EL (cell line): ENCODE data around the gene C13orf42.
A peak's percentile ranks its signal among the peaks of the same experiment; 100 is the strongest.
"Not testable (repeated sequence)": the region's sequence is repeated elsewhere in the genome, so short reads cannot be mapped to it uniquely, and the experiment has no call there.

Experiments used
- DNase-seq: peaks from one replicate; pipeline ENCODE4 v3.0.0-alpha.2; 2016

Gene C13orf42

DNA sequence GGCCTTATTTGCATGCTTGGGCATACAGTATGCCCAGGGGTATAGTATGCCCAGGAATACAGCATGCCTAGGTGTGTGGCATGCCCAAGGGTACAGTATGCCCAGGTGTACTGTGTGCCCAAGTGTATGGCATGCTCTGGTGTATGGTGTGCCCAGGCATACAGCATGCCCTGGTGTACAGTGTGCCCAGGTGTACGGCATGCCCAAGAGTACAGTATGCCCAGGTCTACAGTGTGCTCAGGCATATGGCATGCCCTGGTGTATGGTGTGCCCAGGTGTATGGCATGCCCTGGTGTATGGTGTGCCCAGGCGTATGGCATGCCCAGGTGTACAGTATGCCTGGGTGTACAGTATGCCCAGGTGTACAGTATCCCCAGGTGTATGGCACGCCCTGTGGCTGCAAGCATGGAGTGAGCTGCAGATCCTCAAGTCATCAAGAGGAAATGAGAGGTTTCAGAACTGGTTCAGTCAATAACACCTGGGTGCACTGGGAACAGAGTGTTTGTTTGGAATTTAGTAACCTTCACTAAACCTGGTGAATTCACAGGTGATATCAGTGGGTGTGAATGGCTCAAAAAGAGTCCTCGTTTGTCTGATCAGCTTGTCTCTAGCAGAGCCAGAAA, 7.8 kb upstream of the C13orf42 start:
- DNase-seq = no peak

GRCh38 chr13:51113969-51114368, 2.9 kb upstream of the C13orf42 start:
- DNase-seq = no peak

DNA sequence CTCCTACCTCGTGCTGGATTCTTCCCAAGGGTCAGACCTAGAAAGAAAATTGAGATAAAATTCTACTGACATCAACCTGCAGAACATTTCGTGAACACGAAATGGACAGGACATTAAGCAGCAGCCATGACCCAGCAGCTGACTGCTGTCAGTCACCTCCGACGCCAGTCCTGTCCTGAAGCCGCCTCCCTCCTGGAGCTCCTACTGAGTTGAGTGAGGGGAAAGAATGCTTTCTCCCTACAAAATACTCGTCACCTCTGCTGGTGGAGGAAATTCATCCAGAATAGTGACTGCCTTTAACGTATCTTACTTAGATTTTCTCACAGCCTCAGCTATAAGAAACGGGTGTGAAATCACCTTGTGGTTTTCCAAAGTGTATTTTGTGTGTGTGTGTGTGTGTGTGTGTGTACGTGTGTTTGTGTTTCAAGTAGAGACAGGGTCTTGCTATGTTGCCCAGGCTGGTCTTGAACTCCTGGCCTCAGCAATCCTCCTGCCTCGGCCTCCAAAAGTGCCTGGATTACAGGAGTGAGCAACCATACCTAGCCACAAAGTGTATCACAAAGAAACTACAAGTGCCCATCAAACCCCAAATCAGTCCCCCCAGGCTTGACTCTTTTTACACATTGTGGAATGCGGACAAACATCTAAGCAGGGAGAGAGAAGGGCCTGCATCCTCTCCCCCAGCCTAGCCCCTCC, 2.3 kb upstream of the C13orf42 start:
- no peak for DNase-seq

DNA sequence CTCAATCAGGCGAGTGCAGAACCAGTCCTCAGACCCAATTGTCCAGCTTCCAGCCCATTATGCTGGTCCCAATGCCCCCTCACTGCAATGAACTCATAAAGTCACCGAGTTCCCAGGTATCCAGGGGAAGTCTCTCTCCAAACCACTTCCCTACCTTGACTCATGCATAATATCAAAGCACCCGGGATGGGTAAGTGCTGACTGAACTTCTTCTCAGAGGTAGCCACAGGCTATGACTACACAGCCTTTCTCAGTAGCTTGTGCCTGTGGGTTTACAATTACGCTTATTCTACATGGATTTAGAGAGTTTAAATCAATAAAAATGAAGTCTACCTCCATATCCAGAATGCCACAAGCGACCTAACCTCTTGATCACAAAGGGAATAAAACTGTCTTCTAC, 1.7 kb upstream of the C13orf42 start:
- no peak for DNase-seq

DNA sequence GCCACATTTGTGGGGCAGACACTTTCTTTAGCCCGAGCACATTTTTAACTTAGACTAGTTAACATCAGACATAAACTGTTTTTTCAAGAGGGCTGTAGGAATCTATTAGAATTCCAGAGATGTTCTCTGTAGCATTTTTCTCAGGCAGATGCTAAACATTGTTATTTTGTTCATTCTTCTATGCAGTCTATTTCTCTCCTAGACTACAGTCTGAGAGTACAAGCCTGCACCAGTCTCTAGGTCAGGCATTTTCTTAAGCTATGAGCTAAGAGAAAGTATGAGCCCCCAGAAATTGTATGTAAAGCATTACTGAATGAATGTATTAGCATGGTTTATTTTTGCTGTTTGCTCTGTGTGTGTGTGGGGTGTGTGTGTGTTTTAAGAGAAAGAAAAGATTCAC, 923 bp upstream of the C13orf42 start:
- no peak for DNase-seq

- DNase-seq = no peak
Observed at GRCh38 chr13:51107996-51108395, 3.1 kb downstream of the C13orf42 start.

GRCh38 chr13:51105046-51105445, 6.0 kb downstream of the C13orf42 start:
- DNase-seq = no peak

DNA sequence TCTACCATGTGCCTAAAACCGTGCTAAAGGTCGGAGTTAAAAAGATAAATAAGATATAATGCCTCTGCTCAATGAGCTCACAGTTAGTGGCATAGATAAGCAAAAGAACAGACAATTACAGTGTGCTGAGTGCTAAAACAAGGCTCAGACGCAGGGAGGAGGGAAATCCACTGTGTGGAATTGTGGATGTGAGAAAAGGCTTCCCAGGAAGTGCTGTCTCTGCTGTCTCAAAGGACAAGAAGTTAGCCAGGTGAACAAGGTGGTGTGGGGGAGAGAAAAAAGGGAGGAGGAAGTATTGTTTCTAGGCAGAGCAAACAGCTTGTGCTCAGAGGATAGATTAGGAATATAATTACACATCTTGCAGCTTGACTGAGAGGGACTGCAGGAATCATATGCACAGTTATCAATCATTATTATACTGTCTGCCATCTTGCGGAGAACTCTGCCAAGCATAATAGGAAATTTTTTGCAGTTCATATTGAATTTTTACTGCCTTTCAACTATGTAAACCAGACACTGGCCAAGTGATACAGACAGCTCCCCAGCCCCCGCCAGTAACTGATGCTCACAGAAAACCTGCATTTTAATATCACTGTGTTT, 9.3 kb downstream of the C13orf42 start:
- DNase-seq = no peak

DNA sequence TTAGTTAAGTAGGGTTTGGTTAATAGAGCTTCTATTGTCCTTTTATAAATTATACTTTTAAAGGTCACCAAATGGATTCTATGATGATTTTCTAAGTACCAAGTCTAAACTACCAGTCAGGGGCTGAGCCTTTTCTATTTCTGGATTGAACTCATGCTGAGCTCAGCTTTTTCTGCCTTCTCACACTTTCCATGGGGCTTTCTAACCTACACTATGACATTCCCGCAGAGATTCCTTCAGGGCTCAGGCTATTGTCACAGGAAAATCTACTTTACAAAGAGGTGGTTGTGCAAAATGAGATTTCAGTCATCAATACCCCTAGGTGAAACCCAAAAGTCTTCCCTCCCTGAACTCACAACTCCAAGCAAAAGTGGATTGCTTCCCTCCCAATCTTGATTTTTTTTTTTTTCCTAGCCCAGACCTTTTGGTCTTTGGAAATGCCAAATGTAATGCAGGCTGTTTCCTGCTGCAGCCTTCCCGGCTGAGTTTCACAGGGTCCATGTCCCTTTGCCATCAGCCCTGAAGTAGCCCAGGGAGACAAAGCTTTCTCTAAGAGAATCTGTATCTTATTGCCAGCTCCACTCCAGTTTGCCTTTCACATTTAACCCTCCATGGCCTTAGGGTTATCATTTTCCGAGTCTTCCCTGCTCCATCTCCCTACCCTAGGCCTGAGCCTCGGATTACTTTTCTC, 13.6 kb downstream of the C13orf42 start:
- no peak for DNase-seq

GRCh38 chr13:51096131-51096530, 14.9 kb downstream of the C13orf42 start:
- no peak for DNase-seq

DNA sequence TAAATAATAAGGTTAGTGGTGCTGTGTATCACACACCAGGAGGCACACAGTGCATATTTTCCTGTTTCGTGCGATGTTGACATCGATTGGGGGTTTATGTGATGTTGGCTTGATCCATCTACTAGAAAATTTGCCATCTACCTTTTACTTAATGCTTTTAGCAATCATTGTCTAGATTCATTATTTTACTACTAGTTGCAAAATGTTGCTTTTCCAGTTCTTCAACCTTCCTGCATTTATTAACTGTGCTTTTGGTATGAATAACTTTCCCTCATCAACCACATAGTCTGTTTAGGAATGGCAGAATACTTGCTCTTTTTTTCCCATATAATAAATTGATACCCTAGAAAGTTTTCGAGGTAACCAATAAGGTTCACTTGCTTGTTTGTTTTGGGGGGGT, 17.5 kb downstream of the C13orf42 start:
- no peak for DNase-seq

- no peak for DNase-seq
Observed at GRCh38 chr13:51091839-51092238, 19.2 kb downstream of the C13orf42 start.

DNA sequence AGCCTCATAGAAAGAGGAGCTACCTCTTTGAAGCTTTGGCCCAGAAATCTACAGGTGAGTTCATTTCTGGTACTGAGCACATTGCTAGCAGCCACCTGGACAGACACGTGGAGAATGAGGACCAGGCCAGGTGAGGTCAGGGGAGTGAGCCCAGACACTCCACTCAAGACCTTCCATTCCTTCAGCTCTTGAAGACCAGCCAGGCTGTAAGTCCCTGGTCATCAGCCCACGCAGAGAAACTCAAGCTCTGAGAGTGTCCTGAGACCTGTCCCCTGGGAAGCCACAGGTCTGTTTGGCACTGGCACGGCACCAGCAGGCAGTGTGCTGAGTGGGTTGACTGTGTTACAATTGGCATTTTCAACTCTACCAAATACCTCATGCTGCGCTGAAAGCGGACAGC, 27.4 kb downstream of the C13orf42 start:
- no peak for DNase-seq

GRCh38 chr13:51080478-51081065, 30.5 kb downstream of the C13orf42 start:
- DNase-seq = not testable (repeated sequence)

GRCh38 chr13:51071493-51071892, 39.6 kb downstream of the C13orf42 start:
- DNase-seq = no peak

- DNase-seq = peak; percentile 65
Observed at GRCh38 chr13:51070005-51070649, 40.9 kb downstream of the C13orf42 start.

DNA sequence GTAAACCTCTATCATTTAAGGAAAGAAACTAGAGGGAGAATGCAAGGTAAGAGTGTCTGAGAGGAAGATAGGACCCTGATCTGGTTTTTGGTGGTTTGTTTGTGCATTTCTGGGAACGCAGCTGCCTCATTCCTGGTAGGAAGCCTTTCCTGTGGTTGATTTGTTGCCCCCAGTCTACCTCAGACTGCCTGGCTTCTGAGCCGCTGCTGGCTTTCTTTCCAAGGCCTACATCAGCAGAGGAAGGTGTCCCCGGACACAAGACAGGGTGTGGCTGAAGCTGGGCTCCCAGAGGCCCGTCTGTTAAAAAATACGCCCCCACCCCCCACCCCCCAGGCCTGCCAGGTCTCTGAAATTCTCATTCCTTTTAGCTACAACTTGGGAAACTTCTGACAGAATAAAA, 42.6 kb downstream of the C13orf42 start:
- no peak for DNase-seq

DNA sequence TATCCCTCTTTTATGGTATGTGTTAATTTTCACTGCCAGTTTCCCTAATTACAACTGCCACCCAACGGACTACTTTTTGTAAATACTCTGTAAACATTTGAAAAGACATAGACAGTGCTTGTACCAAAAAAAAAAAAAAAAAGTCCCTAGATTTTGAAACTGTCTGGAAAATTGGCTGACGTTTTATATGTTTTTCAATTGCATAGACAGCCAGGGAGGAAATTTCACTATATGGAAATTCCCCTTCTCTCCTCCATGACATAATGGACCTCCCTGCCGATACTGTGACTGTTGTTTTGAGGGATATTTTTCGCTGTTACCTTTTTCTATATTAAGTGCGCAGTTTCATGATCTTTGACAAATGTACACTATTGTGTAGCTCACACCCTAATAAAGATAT, 43.4 kb downstream of the C13orf42 start:
- no peak for DNase-seq

DNA sequence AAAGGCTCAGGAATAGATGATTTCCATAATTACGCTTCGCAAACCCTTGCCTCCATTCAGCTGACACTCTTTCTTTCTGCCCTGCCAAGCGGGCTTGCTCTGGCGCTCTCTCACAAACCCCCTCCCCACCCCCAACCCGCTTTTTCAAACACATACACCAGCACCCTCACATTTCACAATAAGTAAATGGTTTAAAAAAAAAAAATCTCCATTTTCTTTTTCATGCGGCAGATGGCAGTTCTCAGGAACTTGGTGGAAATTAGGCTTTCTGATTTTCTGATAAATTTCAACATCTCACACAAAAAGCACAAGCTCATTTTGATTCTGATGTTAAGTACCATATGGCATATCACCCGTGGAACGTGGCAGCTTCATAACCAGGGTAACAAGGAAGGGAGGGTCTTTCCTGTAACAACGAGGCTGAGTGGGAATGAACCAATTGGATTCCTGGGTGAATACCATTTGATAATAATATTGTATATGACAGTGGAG, 43.8 kb downstream of the C13orf42 start:
- DNase-seq = no peak

- peak; percentile 55 for DNase-seq
Observed at GRCh38 chr13:51066091-51066831, 44.8 kb downstream of the C13orf42 start.

DNA sequence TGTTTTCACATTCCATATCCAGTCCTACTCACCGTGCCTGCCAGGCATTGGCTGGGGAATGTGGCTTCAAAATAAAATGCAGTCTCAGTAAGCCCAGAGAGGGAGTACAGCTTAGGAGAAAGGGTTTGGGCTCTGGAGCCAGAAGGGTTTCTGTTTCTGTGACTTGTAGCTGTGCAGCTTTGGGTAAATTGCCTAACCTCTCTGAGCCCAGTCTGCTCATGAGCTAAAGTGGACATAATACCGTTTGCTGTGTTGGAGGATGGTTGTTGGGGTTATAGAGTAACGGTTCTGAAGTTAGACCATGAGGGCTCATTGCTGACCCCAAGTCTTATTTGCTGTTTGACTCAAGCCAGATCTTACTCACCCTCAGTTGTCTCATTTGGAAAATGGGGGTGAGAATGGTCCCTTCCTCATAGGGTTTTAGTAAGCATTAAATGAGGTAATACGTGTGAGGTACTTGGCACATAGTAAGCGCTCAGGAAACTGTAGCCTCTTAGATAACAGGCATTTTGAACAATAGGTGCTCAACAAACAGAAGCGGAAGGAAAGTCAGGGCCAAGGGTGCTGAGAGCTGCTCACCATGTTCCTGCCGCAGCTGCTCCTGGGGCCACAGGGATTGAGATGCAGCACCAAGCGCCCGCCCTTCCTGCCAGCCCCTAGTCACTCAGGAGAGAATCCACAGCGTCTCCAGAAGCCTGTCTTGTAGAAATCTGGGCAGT, 45.5 kb downstream of the C13orf42 start:
- no peak for DNase-seq
